Effector CD8-positive, alpha-beta T cell (primary cell): ENCODE results near the gene KMO.

Experiments used
- DNase-seq: peaks from one replicate; lab custom pipeline; 2025; lab: John Stamatoyannopoulos, UW

Gene KMO

DNA sequence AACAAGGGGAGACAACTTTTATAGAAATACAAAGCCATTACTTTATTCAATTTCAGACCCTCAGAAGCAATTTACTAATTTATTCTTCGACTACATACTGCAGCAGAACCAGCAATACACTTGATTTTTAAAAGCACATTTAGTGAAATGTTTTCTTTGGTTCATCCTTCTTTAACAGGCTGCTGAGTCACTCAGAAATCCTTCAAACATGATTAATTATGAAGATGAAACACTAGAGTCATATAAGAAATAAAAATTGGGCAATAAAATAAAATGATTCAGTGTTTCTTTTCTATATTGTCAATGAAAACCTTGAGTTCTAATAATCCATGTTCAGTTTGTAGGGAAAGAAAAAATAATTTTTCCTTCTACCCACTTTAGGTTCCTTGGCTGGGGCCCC is 61.0 kb downstream of the KMO start:
- DNase-seq = no peak

DNA sequence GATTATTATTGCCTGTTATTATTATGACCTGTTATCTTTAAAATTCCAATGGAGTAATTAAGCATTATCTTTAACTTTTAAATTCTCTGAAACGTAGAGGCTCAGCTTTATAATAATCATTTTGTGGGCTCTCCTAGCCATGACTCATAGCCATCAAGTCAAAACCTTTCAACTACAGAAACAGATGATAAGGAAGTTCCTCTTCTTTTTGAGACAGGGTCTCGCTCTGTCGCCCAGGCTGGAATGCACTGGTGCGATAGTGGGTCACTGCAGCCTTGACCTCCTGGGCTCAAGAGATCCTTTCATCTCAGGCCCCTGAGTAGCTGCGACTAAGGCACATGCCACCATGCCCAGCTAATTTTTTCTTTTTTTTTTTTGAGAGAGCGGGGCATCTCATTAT is 64.5 kb downstream of the KMO start:
- no peak for DNase-seq

DNA sequence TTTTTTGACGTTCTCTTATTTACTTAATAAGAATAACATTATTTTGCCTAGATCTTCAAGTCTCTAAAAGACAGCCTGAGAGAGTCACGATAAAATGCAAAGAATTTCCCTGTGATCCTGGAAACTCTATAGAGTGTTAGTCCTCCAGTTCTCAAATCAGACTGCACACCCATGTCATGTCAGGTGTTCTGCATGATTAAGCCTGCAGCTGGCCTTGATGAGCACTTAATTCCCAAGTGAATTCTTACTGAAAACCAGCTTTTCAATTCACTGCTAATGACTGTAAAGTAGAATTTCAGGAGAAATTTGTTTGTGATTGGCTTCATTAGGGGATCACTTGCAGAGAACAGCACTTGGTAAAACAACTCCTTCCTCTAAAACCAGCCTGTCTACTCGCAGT is 66.1 kb downstream of the KMO start:
- no peak for DNase-seq

DNA sequence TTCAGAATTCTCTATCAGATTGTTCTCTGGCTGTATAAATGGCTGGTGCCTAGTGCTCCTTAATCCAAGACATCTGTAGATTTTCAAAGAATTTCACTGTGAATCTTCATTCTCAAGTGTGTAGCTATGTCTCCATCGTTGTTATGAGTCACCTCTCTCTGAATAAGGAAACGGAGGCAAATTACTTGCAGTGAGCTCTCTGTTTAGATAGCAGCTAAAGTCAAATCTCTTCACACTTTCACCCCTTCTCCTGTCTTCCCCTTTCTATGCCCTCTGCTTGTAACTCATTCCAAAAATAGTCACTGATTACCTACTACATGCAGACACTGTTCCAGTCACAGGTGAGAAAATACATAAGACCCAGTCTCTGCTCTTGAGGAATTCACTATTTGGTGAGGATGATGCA is 68.3 kb downstream of the KMO start:
- no peak for DNase-seq

DNA sequence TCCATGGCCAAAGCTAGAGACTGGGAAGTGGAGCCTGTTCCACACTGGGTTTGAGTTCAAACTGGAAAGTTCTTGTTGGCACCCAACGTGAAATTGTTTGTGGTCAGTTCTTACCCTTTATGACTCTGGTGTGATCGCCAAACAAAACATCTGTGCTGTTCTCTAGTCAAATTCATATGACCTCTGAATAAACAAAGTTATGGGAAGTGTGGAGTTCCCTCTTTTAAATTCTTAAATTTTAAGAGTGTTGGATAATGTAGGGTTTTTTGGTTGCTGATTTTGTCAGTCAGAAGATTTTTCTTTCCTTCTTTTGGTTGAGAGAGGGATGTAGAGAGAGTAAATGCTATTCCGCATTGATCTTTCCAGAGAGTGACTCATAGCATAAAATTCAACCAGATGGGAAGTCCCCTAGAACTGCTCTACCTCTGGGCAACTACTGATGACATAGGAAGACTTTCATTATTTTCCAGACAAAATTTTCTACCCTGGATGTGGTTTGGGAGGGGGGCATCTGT is 71.6 kb downstream of the KMO start:
- no peak for DNase-seq

DNA sequence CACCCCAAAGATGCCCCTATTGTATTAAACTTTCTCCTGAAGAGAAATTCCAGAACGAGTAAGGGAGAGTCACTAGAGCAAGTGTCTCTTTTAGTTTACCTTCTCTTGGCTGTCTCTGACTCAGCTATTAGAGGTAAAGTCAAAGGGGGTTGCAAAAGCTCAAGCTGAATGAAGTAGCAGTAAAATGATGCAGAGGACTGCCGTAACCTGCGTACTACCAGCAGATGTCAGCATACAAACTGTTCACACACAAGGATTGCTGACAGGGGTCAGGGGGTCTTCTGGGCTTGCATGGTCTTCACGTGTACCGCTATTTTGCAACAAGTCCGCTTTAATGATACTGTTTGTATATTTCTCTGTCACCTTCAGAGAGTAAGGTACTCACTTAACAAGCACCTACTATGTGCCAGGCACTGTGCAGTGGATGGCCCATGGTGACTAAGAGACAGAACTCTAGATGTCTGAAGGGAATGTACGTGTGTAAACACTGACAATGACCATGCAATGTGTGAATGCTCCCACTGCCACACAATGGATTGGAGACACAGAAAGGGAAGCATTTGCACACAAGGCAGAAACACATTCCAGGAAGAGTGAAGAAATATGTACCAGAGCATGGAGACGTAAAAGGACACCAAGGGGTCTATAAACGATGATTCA is 73.1 kb downstream of the KMO start:
- no peak for DNase-seq

DNA sequence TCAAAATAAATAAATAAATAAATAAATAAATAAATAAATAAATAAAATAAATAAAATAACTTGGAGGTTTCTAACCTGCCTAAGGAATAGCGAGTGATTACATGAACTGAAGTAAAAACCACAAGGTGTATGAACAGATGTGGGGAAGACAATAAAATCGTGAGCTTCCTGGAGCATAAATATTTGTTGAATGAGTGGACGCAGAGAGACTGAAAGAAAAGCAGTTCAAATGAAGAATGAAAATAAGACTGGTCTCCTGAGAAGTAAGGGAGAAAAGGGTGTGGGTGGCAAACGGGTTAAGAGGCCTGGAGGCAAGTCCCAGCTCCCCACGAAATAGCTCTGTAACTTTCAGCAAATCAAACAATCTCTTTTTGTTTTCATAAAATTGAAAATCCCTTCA is 74.4 kb downstream of the KMO start:
- no peak for DNase-seq

DNA sequence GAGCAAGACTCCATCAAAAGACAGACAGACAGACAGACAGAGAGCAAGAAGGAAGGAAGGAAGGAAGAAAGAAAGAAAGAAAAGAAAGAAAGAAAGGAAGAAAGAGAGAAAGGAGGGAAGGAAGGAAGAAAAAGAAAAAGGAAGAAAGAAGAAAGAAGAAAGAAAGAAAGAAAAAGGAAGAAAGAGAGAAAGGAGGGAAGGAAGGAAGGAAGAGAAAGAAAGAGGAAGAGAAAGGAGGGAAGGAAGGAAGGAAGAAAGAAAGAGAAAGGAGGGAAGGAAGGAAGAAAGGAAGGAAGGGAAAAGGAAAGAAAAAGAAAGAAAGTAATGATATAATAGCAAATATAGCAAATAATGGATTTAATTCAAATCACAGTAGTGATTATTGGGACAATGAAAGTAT is 75.3 kb downstream of the KMO start:
- no peak for DNase-seq

DNA sequence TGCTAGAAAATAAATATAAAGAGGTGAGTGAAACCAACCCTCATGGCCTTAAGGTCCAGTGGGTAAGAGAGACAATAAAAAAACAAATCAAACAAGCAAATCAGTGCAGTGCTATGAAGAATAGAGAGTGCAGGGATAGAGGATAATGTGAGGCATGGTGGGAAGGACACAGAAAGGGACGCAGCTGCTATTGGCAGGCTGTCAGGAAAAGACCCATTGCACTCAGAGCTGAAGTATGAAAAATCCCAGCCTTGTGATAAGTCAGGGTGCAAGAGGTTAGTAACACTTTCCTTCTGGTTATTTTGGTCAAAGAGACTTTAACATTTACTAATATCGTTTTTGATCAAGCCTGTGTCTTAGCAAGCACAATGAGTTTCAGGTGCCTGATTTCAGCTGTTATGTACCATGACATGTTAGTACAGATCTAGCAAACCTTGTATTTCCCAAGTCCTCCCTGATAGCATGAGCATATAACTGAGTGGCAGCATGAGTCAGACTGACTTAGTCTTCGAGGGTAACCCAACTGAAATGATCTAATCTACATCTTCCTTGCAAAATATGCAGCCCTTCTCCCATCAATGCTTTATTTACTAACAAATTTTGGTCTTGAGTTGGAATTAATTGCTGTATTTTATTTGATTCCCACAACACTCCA is 76.3 kb downstream of the KMO start:
- no peak for DNase-seq

DNA sequence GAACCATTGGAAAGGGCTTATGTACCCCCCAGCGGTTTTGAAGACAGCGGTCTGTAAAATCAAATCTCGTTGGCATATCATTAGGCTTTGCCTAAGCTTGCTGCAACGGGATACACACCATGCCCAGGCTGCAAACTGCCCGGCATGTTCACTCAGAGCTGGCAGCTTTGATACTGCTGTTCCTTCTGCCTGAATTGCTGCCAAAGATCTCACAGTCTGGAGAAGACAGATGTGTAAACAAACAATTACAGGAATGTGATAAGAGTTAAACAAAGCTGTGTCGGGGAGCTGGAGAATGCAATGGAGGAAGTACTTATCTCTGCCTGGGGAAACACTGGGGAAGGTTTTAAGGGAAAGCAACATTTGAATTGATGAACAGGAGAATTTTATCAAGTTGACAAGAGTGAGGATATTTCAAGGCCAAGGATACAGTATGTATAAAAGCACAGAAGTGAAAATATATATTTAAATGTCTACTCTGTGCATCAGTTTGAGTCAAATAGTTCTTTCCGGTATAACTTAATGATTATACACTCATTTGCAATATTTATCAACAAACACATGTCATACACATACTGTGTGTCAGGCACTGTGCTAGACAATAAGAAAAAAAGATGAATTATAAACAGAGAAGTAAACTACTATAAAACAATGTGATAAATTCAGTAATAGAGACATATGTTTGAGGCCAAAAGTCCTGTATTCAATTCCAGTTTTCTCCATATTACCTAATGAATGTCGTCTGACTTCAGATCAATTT is 78.1 kb downstream of the KMO start:
- no peak for DNase-seq

DNA sequence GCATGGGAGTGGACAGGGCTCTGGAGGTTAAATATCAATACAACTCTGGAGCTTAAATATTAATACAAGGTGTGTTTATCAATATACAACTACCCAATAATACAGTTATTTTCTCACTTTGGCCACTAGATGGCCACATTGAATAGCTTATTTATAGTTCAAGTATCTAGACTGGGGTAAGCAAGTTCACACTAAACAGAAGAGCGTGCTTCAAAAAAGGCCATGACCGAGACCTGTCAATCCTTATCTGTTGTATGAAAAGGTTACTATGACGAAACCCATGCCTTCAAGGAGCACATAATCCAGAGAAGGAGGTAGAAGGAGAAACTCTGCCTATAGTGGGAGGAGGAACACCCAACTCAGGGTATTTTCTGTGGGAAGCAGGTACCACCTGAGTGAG is 78.9 kb downstream of the KMO start:
- DNase-seq = no peak

DNA sequence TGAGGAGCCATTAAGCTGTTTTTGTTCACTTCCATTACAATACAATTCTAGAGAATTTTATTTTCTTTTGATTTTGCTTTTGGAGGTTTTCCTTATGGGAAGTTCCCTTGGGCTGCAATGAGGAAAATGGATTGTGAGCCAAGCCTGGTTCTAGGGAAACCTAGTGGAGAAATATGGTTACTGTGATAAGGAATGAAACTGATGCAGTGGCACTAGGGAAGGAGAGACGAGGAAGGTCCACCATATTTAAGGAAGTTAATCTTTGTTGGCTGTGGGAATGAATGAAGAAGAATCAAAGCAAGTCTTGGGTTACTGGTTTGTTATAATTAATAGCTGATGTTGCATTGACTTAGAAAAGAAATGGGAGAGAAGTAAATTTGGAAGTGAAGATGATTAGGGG is 79.6 kb downstream of the KMO start:
- no peak for DNase-seq

DNA sequence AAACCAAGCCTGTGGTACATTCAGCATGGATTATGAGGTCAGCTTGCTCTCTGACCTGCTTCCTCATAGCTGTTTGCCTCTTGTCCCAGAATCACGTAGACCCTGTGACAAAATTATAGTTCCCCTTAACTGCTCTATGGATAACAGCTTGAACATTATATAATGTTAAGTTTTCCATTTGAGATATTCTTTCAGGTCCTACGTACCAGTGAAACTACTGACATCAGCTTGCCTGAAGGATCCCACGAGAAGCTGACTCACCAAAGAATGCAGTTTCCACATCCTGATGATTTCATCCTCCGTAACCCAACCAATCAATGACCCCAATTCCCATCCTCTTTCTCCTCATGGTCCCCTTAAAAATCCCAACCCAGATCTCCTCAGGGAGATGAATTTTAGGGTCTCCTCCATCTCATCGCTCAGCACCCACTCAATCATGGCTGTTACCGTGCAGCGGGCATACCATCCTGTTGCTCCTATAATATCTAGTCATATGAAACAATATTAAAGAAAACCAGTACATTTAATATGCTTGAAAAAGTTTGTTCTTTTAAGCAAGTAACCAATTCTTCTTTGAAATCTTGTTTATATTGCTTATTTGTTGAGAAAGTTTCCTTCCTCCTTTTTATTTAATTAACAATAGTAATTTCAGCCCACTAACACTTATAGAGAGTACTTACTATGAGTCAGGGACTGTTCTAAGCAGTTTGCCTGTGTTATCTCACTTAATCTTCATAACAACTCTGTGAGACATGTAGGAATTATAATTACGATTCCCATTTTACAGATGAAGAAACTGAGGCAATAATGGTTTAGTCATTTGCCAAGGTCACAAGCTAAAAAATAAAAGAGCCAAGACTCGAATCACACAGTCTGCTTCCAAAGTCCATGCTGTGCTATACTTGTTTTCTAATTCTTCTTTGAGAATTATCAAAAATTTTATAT is 80.6 kb downstream of the KMO start:
- no peak for DNase-seq

DNA sequence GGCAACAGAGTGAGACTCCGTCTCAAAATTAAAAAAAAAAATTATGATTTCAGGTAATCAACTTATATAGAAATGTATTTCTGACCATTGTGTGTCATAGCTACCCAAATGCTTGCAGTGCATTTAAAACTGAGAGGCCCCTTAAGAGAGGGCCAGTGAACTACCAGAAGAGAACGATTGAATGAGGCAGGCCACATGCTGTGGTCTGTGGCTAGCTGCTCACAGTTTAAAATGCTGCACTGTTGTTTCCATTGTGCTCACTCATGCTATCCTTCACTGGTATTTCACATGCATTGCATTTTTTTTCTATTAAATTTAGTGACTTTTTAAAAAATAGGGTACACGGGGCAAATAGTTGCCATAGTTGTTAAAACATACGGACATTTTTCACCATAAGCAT is 82.0 kb downstream of the KMO start:
- no peak for DNase-seq

DNA sequence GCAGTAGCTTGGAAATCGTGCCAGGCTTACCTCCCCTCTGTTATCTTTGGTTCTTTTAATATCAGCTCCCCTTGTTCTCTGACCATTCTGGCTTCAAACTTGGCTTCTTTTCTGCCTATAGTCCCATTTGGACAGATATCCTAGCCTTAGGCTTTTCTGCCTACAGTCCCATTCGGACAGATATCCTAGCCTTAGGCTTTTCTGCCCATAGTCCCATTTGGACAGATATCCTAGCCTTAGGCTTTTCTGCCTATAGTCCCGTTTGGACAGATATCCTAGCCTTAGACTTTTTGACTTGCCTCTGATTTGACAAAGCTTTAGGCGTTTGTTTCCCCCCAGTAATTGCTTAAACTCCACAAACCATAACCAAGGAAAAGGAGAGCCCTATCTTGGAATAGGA is 82.4 kb downstream of the KMO start:
- DNase-seq = no peak

DNA sequence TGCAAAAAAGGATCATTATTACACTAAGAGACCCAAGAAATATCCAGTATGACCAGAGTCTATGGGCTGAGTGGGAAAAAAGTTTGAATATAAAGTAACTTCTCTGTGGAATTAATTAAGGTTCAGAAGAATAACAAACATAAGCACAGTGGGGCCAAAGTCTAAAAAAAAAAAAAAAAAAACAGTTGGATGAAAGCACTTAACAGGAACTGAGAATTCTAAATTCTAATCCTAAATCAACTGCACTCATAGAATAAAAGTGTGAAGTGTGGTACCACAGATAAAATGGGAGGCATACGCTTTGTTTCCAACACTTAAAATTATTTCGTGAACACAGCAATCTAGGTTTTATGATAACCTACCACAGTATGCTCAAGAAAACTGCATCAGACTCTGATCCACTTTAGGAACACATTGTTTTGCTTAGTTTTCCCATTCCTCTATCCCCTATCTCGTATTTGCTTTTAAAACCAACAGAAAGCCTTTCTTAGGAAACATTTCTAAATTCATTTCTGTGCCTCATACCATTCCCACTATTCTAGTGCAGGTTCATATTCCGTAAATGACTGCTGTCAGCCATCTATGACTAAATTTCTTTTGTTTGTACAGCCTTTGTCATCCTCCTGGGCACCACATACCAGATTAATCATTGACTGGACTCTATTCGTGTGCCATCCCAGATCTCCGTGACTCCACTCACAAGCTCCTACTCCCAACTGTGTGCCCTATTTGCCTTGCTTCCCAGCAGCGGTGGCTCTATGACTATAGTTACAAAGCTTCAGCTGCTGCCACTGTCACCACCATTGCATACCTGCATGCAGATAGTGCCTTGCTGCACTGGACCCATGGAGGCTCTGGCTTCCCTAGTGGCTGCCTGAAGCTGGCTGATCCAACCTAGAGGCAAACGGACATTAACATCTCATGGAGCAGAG is 83.1 kb downstream of the KMO start:
- DNase-seq = no peak

DNA sequence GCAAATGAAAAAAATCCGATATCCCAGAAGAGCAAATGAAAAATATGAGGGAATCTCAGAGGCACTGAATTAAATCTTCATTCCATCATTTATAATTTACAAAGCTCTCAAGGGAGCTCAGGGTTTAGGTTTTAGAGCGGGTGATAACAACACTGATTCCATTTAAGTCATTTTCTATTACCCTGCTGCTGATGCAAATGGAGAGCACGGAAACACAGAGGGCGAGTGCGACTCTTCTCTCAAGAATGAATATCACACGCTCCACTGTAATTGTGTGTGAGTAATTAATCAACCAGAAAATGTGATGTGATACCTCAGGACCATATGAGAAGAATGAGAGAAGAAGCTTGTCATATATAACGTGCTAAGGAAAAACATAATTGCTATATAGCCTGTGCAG is 85.2 kb downstream of the KMO start:
- DNase-seq = no peak

DNA sequence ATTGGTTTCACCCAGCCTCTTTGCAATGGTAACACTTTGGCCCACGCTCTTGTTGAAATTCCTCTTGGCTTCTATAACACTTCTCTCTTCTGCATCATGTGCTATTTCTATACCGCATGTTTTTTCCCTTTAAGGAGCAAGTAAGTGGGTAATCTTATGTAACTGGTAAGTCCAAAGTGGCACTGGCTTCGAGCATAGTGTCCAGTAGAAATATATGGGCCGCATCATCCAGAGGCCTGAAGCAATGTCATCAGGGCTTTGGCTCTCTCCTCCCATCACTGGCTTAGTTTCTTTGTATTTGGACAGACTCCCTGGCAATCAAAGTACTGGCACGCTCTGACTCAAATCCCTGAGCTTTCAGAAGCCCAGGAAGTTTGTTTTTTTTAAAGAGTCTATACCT is 90.5 kb downstream of the KMO start:
- no peak for DNase-seq

DNA sequence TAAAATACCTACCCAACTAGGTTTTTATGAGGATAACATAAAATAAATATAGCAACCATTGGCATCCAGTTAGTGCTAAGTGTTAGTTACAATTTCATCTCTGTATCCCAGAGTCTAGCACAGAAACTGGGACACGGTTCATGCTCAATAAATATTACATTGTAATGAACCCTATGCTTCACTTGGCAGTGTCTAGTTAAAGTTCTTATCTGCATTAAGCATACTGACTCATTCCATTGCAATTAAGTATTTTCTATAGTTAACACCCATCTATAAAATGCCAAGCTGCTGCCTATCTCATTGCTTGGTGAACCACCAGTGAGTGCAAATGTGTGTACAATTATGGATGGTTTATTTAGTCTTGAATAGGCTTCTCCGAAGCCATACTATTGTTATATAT is 92.8 kb downstream of the KMO start:
- DNase-seq = no peak

DNA sequence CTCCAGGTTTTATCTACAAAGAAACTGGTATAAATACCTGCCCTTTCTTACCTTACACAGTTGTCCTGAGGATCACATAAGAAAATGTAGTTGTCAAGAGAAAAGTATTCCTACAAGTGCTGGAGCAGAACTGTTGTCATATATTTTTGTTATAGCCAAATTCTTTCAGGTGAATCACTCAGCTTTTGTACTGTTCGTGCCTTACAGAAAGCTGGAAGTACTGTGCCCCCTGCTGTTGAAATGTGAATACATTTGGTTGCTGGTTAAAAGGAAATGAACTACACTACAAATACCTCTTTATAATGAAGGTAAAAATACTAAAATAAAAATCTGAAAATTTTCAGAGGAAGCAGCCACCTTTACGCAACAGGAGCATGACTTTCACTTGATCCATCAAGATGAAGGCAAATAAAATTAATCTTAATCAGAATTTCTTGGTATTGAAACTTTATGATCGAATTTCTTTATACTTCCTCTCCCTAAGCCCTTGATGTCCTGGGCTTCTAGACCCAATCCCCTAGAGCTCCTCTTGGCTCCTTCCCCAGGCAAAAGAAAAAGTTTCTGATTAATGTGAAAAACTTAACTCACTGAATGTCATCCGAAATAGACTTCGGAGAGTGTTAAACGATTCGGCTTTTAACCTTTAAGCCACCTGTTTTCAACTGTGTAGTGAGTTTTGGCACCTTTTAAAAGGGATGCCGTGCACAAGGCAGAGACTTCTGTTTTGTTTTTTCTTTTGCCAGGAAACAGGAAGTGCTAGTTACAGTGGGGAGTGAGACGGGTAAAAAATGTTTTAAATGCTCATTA is 95.5 kb downstream of the KMO start:
- no peak for DNase-seq
